Measurements from ENCODE around the gene CCDC154. TPM values are rescaled to one million over a fixed set of nuclear protein-coding genes. Genes with fewer than 3 reads are reported as not detected.

The CCDC154 gene
- total and polyA plus RNA-seq, 9 of the 15 experiments (the other 6 are each of a cell fraction or from before 2014, with no cell fraction given), result 0.15 to 1.4 (median 0.20) TPM; not detected in 5

- BruUV-seq (replicated peaks), result TSS peak; percentile 87
- no peaks in the 10 kb centered on the region for H4K20me1 ChIP-seq (replicated peaks; ENCODE audit: control insufficient read depth, insufficient read depth, low read length)
- H3K9me3 ChIP-seq (replicated peaks; ENCODE audit: control insufficient read depth, insufficient read depth, low read depth, low read length), result peaks cover 1% of the 10 kb centered on the region
- no peaks in the 10 kb centered on the region for H3K27me3 ChIP-seq (ENCODE audit: control insufficient read depth in 2 of 2, insufficient read depth in 2 of 2, low read length in 2 of 2)
- peak overlapping the region; percentile 90 for H3K27ac ChIP-seq (ENCODE audit: extremely low read depth, low read depth, low read length)
- intact Hi-C loops (cut with micrococcal nuclease) (no loop called here), in situ Hi-C loops (cut with MboI) (no loop called here)
- CTCF ChIA-PET (ENCODE audit: low intra/inter-chr PET ratio), result no interaction called here
- peak overlapping the region; percentile 94 for H3K4me3 ChIP-seq
- peaks cover 36% of the 10 kb centered on the region for H3K79me2 ChIP-seq (ENCODE audit: control insufficient read depth, insufficient read depth, low read length)
- no peaks in the 10 kb centered on the region for H3K9me1 ChIP-seq (ENCODE audit: control insufficient read depth, insufficient read depth, low read length)
- peak overlapping the region; percentile 91 to 100 for H3K9ac ChIP-seq (ENCODE audit: insufficient read depth in 1 of 2, low read depth in 2 of 2, low read length in 2 of 2)
- DNase-seq (ENCODE audit: extremely low read depth in 1 of 4, low spot score in 3 of 4), result peak in 1 of 4 experiments; percentile 42
- POLR2A ChIA-PET, result interaction anchor here (0.6 to 1.7 kb wide), 27 partner anchors 9 to 375 kb away, joined by 3 to 19 read pairs (median 5); partner anchors contain the start of genes CRAMP1, IFT140, MAPK8IP3 and NUBP2
- peak overlapping the region; percentile 41 for H2AFZ ChIP-seq (ENCODE audit: low read depth, low read length)
- no peak for FAIRE-seq
- peaks cover 7 to 32% of the 10 kb centered on the region in 2 experiments; a peak in 3 of 5 replicates for H3K4me1 ChIP-seq (replicated peaks in 1 of 2; ENCODE audit: control insufficient read depth in 2 of 2, insufficient read depth in 2 of 2, low read length in 2 of 2)
- peak overlapping the region; percentile 87 for H3K4me2 ChIP-seq (ENCODE audit: insufficient read depth, low read length)
- peaks cover 20% of the 10 kb centered on the region; the same call in 1 of the 3 replicates for H3K36me3 ChIP-seq (ENCODE audit: control insufficient read depth, insufficient read depth, low read length)
- WGBS (ENCODE audit: insufficient coverage, low coverage, missing lambda C conversion rate), result 1% methylated on average over 22 of the region's 22 CpGs
- peak; percentile 29 for ATAC-seq
- TF ChIP-seq WHSC1 (IDR thresholded peaks at IDR 0.05; ENCODE audit: low read length), result no peak
- TF ChIP-seq ZNF511 (CRISPR knock-in tag; IDR thresholded peaks at IDR 0.05), result peak; percentile 53; the same call in 1 of the 2 replicates
- TF ChIP-seq BHLHE40 (IDR thresholded peaks at IDR 0.05; ENCODE audit: low read length), result 0 out of 2 replicates have a peak, but pooled peaks have one; percentile 18
- peak; percentile 82 for TF ChIP-seq SAP30 (IDR thresholded peaks at IDR 0.05; ENCODE audit: borderline replicate concordance, insufficient read depth, low read depth, low read length, poor library complexity, severe bottlenecking)
- no peak for TF ChIP-seq ZBTB26 (CRISPR knock-in tag; IDR thresholded peaks at IDR 0.05)
- no peak for TF ChIP-seq ZNF766 (CRISPR knock-in tag; conservative IDR thresholded peaks at IDR 0.05)
- no peak for TF ChIP-seq TOE1 (IDR thresholded peaks at IDR 0.05; ENCODE audit: borderline replicate concordance)
- no peak for TF ChIP-seq TOE1 (CRISPR knock-in tag; IDR thresholded peaks at IDR 0.05; ENCODE audit: borderline replicate concordance, low read depth)
- TF ChIP-seq ILF3 (IDR thresholded peaks at IDR 0.05; ENCODE audit: borderline replicate concordance), result no peak
- no peak for TF ChIP-seq HOMEZ (CRISPR knock-in tag; IDR thresholded peaks at IDR 0.05)
- TF ChIP-seq FOXP1 (CRISPR knock-in tag; IDR thresholded peaks at IDR 0.05), result peak; percentile 79; the same call in 1 of the 2 replicates
- peak; percentile 78; the same call in 1 of the 2 replicates for TF ChIP-seq GABPA (tag; conservative IDR thresholded peaks at IDR 0.05; ENCODE audit: low read depth)
- TF ChIP-seq CC2D1A (IDR thresholded peaks at IDR 0.05), result no peak
- no peak for TF ChIP-seq KHSRP (IDR thresholded peaks at IDR 0.05)
- peak; percentile 57; the same call in 1 of the 2 replicates for TF ChIP-seq ZC3H4 (CRISPR knock-in tag; IDR thresholded peaks at IDR 0.05; ENCODE audit: borderline replicate concordance)
- TF ChIP-seq TSHZ1 (CRISPR knock-in tag; IDR thresholded peaks at IDR 0.05), result no peak
Measured at GRCh38 chr16:1420111-1420539, 24.2 kb downstream of the CCDC154 start.
